Measurements from ENCODE around the gene SEL1L3. TPM values are rescaled to one million over a fixed set of nuclear protein-coding genes. Genes with fewer than 3 reads are reported as not detected.

The SEL1L3 gene
- total RNA-seq, 1 donor from 2014 or later, result 54.4 TPM

DNA sequence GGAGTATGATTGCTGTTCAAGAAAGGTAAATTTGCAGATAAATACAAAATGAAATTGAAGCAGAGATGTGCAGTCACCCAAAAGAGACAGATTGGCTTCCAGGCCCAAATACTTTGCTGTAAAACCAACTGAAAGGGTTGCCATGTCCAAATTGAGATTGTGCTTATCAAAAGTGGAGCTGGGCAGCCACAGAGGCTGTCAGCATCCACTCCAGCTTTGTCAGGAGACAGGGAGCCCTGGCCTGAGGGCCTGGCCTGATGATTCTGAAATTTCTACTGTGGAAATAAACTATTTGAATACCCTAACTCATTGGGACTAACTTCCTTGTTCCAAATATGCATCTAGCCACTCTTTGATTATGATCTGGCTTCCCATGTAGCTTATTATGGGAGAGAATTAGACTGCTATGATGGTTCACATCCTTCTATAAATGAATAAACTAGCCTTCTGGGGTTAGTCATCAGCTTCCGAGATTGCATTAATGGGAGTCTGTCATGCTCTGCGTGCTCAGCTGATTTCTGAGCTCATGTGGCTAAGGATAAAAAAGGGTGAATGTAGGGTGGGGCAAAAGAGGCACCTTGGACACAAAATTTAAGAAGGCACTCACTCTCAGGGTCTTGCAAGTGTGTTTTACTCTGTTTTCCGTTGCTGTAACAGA is 158.9 kb downstream of the SEL1L3 start:
- TF ChIP-seq CTCF (conservative IDR thresholded peaks at IDR 0.05; ENCODE audit: low read depth, low read length), result no peak
- DNase-seq (ENCODE audit: low read depth), result peak; percentile 76
- H3K4me3 ChIP-seq (ENCODE audit: low read depth, low read length), result no peak overlapping the region

- TF ChIP-seq CTCF (conservative IDR thresholded peaks at IDR 0.05; ENCODE audit: low read depth, low read length), result peak; percentile 19
- peak; percentile 46 for DNase-seq (ENCODE audit: low read depth)
- H3K4me3 ChIP-seq (ENCODE audit: low read depth, low read length), result no peak overlapping the region
Measured at GRCh38 chr4:25702848-25703247, 159.9 kb downstream of the SEL1L3 start.

GRCh38 chr4:25700661-25701060 is 162.1 kb downstream of the SEL1L3 start:
- H3K4me3 ChIP-seq (ENCODE audit: low read depth, low read length), result no peak overlapping the region
- TF ChIP-seq CTCF (conservative IDR thresholded peaks at IDR 0.05; ENCODE audit: low read depth, low read length), result no peak

DNA sequence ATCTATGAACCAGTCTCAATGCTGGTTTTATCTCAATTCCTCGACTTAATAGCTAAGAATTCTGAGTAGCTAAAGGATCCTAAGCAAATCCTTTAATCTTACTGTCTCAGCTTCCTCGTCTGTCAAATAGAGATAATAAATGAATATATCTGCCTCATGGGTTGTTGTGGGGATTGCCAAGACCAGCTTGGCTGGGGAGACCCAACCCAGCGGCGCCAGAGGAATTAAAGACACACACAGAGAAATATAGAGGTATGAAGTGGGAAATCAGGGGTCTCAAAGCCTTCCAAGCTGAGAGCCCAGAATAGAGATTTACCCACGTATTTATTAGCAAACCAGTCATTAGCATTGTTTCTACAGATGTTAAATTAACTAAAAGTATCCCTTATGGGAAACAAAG is 165.3 kb downstream of the SEL1L3 start:
- DNase-seq (ENCODE audit: low read depth), result no peak
- TF ChIP-seq CTCF (conservative IDR thresholded peaks at IDR 0.05; ENCODE audit: low read depth, low read length), result no peak
- H3K4me3 ChIP-seq (ENCODE audit: low read depth, low read length), result no peak overlapping the region

More at GRCh38 chr4:25700661-25701060, 162.1 kb downstream of the SEL1L3 start:
- DNase-seq (ENCODE audit: low read depth), result no peak

Other genes with a start within 250 kb of the SEL1L3 start
- gene SLC34A2, start 207.1 kb downstream of the SEL1L3 start, total RNA-seq, result 1.6 and 14.8 TPM in 2 replicates
- gene SMIM20, start 51.2 kb upstream of the SEL1L3 start, total RNA-seq, result 20.2 and 31.2 TPM in 2 replicates

Data from epithelial cell of proximal tubule (primary cell).